GM18520 (cell line): Measurements from ENCODE around the gene GNA15.

Experiments used
- ATAC-seq: cut with Tn5 transposase; IDR thresholded peaks from one replicate; pipeline ENCODE4 v1.9.1; 2021; ENCODE audit not compliant: unreplicated experiment

Gene GNA15

GRCh38 chr19:3203805-3204645 is 68.2 kb downstream of the GNA15 start:
- ATAC-seq = no peak

- no peak for ATAC-seq
Measured at GRCh38 chr19:3204646-3205275, 68.9 kb downstream of the GNA15 start.

- ATAC-seq = no peak
Measured at GRCh38 chr19:3206216-3206953, 70.6 kb downstream of the GNA15 start.

- ATAC-seq = no peak
Measured at GRCh38 chr19:3207461-3208242, 71.8 kb downstream of the GNA15 start.

- no peak for ATAC-seq
Measured at GRCh38 chr19:3208317-3209207, 72.7 kb downstream of the GNA15 start.

GRCh38 chr19:3210347-3211017 is 74.6 kb downstream of the GNA15 start:
- ATAC-seq = no peak

GRCh38 chr19:3211191-3211590 is 75.4 kb downstream of the GNA15 start:
- no peak for ATAC-seq

GRCh38 chr19:3213159-3213558 is 77.3 kb downstream of the GNA15 start:
- no peak for ATAC-seq
